ENCODE results near the gene WDR62.

Gene WDR62

GRCh38 chr19:36072081-36072480, 17.4 kb downstream of the WDR62 start:
- Histone ChIP-seq H3K4me2 (no peak overlapping the region), H3K4me1 (no peaks in the 10 kb centered on the region), H4K20me1 (no peaks in the 10 kb centered on the region), H3K36me3 (peaks cover 92% of the 10 kb centered on the region), H3K4me3 (no peak overlapping the region), H3K9ac (no peak overlapping the region; the same call in 1 of the 2 replicates), H3K27me3 (no peaks in the 10 kb centered on the region; the same call in 1 of the 2 replicates), H3K9me3 (peaks cover 15% of the 10 kb centered on the region; the same call in 1 of the 2 replicates), H3K27ac (no peak overlapping the region)
- TF ChIP-seq Cebpa-rat (IDR thresholded peaks at IDR 0.05), result no peak

GRCh38 chr19:36073121-36073876, 18.6 kb downstream of the WDR62 start:
- no peaks in the 10 kb centered on the region for H3K27me3 ChIP-seq
- H3K27ac ChIP-seq, result no peak overlapping the region
- H3K9me3 ChIP-seq, result peaks cover 7% of the 10 kb centered on the region; the same call in 1 of the 2 replicates
- no peak overlapping the region for H3K9ac ChIP-seq
- no peak for TF ChIP-seq Cebpa-rat (IDR thresholded peaks at IDR 0.05)
- no peak overlapping the region for H3K4me3 ChIP-seq
- H4K20me1 ChIP-seq, result no peaks in the 10 kb centered on the region
- H3K4me1 ChIP-seq, result no peaks in the 10 kb centered on the region
- H3K36me3 ChIP-seq, result peaks cover 92% of the 10 kb centered on the region
- H3K4me2 ChIP-seq, result no peak overlapping the region

- Histone ChIP-seq H3K4me3 (no peak overlapping the region), H3K4me1 (no peaks in the 10 kb centered on the region), H3K9me3 (no peaks in the 10 kb centered on the region), H3K36me3 (peaks cover 93% of the 10 kb centered on the region), H3K9ac (no peak overlapping the region), H3K27ac (no peak overlapping the region), H3K4me2 (no peak overlapping the region), H3K27me3 (no peaks in the 10 kb centered on the region), H4K20me1 (no peaks in the 10 kb centered on the region; the same call in 1 of the 2 replicates)
- no peak for TF ChIP-seq Cebpa-rat (IDR thresholded peaks at IDR 0.05)
Measured at GRCh38 chr19:36079389-36079945, 24.8 kb downstream of the WDR62 start.

GRCh38 chr19:36081385-36081784, 26.7 kb downstream of the WDR62 start:
- Histone ChIP-seq H3K9me3 (no peaks in the 10 kb centered on the region), H3K4me2 (no peak overlapping the region), H3K4me3 (no peak overlapping the region), H4K20me1 (no peaks in the 10 kb centered on the region; the same call in 1 of the 2 replicates), H3K27me3 (no peaks in the 10 kb centered on the region), H3K9ac (no peak overlapping the region), H3K36me3 (peaks cover 93% of the 10 kb centered on the region), H3K27ac (no peak overlapping the region), H3K4me1 (no peaks in the 10 kb centered on the region)
- TF ChIP-seq Cebpa-rat (IDR thresholded peaks at IDR 0.05), result no peak

GRCh38 chr19:36081894-36082293, 27.2 kb downstream of the WDR62 start:
- Histone ChIP-seq H3K36me3 (peaks cover 95% of the 10 kb centered on the region), H3K4me1 (no peaks in the 10 kb centered on the region), H3K4me2 (no peak overlapping the region), H3K9me3 (no peaks in the 10 kb centered on the region), H3K9ac (no peak overlapping the region), H4K20me1 (no peaks in the 10 kb centered on the region; the same call in 1 of the 2 replicates), H3K4me3 (no peak overlapping the region), H3K27me3 (no peaks in the 10 kb centered on the region), H3K27ac (no peak overlapping the region)
- no peak for TF ChIP-seq Cebpa-rat (IDR thresholded peaks at IDR 0.05)

GRCh38 chr19:36082916-36083315, 28.2 kb downstream of the WDR62 start:
- Histone ChIP-seq H3K4me2 (no peak overlapping the region), H3K4me3 (no peak overlapping the region), H3K36me3 (peaks cover 96% of the 10 kb centered on the region), H3K4me1 (no peaks in the 10 kb centered on the region), H4K20me1 (no peaks in the 10 kb centered on the region; the same call in 1 of the 2 replicates), H3K9me3 (no peaks in the 10 kb centered on the region), H3K27ac (no peak overlapping the region), H3K27me3 (no peaks in the 10 kb centered on the region), H3K9ac (no peak overlapping the region)
- no peak for TF ChIP-seq Cebpa-rat (IDR thresholded peaks at IDR 0.05)

- Histone ChIP-seq H4K20me1 (no peaks in the 10 kb centered on the region; the same call in 1 of the 2 replicates), H3K4me3 (no peak overlapping the region), H3K36me3 (peaks cover 98% of the 10 kb centered on the region)
Measured at GRCh38 chr19:36084231-36085009, 29.7 kb downstream of the WDR62 start.

GRCh38 chr19:36086326-36086725, 31.6 kb downstream of the WDR62 start:
- Histone ChIP-seq H4K20me1 (no peaks in the 10 kb centered on the region; the same call in 1 of the 2 replicates), H3K36me3 (peaks cover 100% of the 10 kb centered on the region), H3K9me3 (no peaks in the 10 kb centered on the region), H3K9ac (no peak overlapping the region), H3K27me3 (no peaks in the 10 kb centered on the region), H3K4me2 (no peak overlapping the region), H3K4me3 (no peak overlapping the region), H3K27ac (no peak overlapping the region), H3K4me1 (no peaks in the 10 kb centered on the region)
- TF ChIP-seq Cebpa-rat (IDR thresholded peaks at IDR 0.05), result no peak

More at GRCh38 chr19:36084231-36085009, 29.7 kb downstream of the WDR62 start:
- H3K9ac ChIP-seq, result no peak overlapping the region
- TF ChIP-seq Cebpa-rat (IDR thresholded peaks at IDR 0.05), result no peak
- H3K4me2 ChIP-seq, result no peak overlapping the region
- no peaks in the 10 kb centered on the region for H3K4me1 ChIP-seq
- no peaks in the 10 kb centered on the region for H3K9me3 ChIP-seq
- H3K27me3 ChIP-seq, result no peaks in the 10 kb centered on the region
- H3K27ac ChIP-seq, result no peak overlapping the region

- Histone ChIP-seq H3K36me3 (peaks cover 99% of the 10 kb centered on the region), H3K4me3 (no peak overlapping the region), H3K27me3 (no peaks in the 10 kb centered on the region), H4K20me1 (no peaks in the 10 kb centered on the region), H3K4me2 (no peak overlapping the region), H3K9me3 (no peaks in the 10 kb centered on the region), H3K9ac (no peak overlapping the region), H3K27ac (no peak overlapping the region), H3K4me1 (no peaks in the 10 kb centered on the region)
- no peak for TF ChIP-seq Cebpa-rat (IDR thresholded peaks at IDR 0.05)
Measured at GRCh38 chr19:36089847-36090246, 35.1 kb downstream of the WDR62 start.
